Astrocyte (in vitro differentiated cells and primary cell): ENCODE results near the gene SCUBE1. TPM values are rescaled to one million over a fixed set of nuclear protein-coding genes. Genes with fewer than 3 reads are reported as not detected.
A peak's percentile ranks its signal among the peaks of the same experiment; 100 is the strongest.

Experiments used
- DNase-seq: peaks from one replicate; pipeline ENCODE4 v3.0.0-alpha.2; 2010; ENCODE audit warnings: low read depth
- FAIRE-seq: peaks from 2 replicates; lab custom pipeline; 2011; peaks lifted over from hg19 to GRCh38; lab: Jason Lieb, UNC
- H2AFZ ChIP-seq: 2 replicates; pipeline ENCODE4 v1.6.0; 2012; ENCODE audit warnings: low read depth, low read length, inconsistent platforms
- H3K27ac ChIP-seq: 2 replicates; pipeline ENCODE4 v1.5.1; 2011; ENCODE audit warnings: low read depth, low read length, inconsistent platforms
- H3K27me3 ChIP-seq: 2 replicates; pipeline ENCODE4 v1.6.0; 2011; ENCODE audit warnings: low read length, inconsistent platforms; ENCODE audit not compliant: insufficient read depth
- H3K36me3 ChIP-seq: 2 replicates; pipeline ENCODE4 v1.5.1; 2011; ENCODE audit warnings: low read length, inconsistent platforms; ENCODE audit not compliant: insufficient read depth
- H3K4me1 ChIP-seq: 2 replicates; pipeline ENCODE4 v1.5.1; 2011; ENCODE audit warnings: low read length, inconsistent platforms; ENCODE audit not compliant: insufficient read depth
- H3K4me2 ChIP-seq: 2 replicates; pipeline ENCODE4 v1.6.0; 2012; ENCODE audit warnings: low read length, inconsistent platforms
- H3K4me3 ChIP-seq: 2 replicates; pipeline ENCODE4 v1.5.1; 2011; ENCODE audit warnings: low read depth, mild to moderate bottlenecking, low read length, inconsistent platforms; ENCODE audit not compliant: insufficient read depth
- H3K79me2 ChIP-seq: 2 replicates; pipeline ENCODE4 v1.6.0; 2012; ENCODE audit warnings: mild to moderate bottlenecking, low read length, inconsistent platforms; ENCODE audit not compliant: insufficient read depth
- H3K9ac ChIP-seq: 2 replicates; pipeline ENCODE4 v1.6.0; 2012; ENCODE audit warnings: mild to moderate bottlenecking, low read length, inconsistent platforms
- H3K9me3 ChIP-seq: 2 replicates; pipeline ENCODE4 v1.5.1; 2012; ENCODE audit warnings: low read depth, mild to moderate bottlenecking, low read length, inconsistent platforms; ENCODE audit not compliant: insufficient read depth
- H4K20me1 ChIP-seq: 2 replicates; pipeline ENCODE4 v1.6.0; 2012; ENCODE audit warnings: low read length, inconsistent platforms; ENCODE audit not compliant: insufficient read depth
- H3K27ac Mint-ChIP-seq: one replicate; pipeline ENCODE4 v1.8.0; 2021; ENCODE audit warnings: mild to moderate bottlenecking, mixed read lengths; ENCODE audit not compliant: unreplicated experiment
- H3K27me3 Mint-ChIP-seq: one replicate; pipeline ENCODE4 v1.8.0; 2021; ENCODE audit warnings: low read depth, mixed read lengths; ENCODE audit not compliant: unreplicated experiment
- H3K36me3 Mint-ChIP-seq: one replicate; pipeline ENCODE4 v1.8.0; 2021; ENCODE audit warnings: low read depth, mixed read lengths; ENCODE audit not compliant: unreplicated experiment
- H3K4me1 Mint-ChIP-seq: one replicate; pipeline ENCODE4 v1.8.0; 2021; ENCODE audit warnings: low read depth, mixed read lengths; ENCODE audit not compliant: unreplicated experiment
- H3K4me3 Mint-ChIP-seq: one replicate; pipeline ENCODE4 v1.8.0; 2021; ENCODE audit warnings: mild to moderate bottlenecking, moderate library complexity, mixed read lengths; ENCODE audit not compliant: unreplicated experiment
- H3K9me3 Mint-ChIP-seq: one replicate; pipeline ENCODE4 v1.8.0; 2021; ENCODE audit warnings: mild to moderate bottlenecking, mixed read lengths; ENCODE audit not compliant: unreplicated experiment
- EZH2 ChIP-seq: IDR thresholded peaks from 2 replicates; pipeline ENCODE4 v1.6.1; 2012; ENCODE audit warnings: mild to moderate bottlenecking, low read length, inconsistent platforms; ENCODE audit not compliant: insufficient read depth
- total RNA-seq: library from RNA; stranded (reverse); gene quantifications from 2 replicates; pipeline ENCODE4 v1.2.1, GENCODE V29; 2021
- TF ChIP-seq, protein P1 (sequence below): IDR thresholded peaks from 2 replicates; pipeline ENCODE4 v1.5.1; 2011; ENCODE audit warnings: low read depth, mild to moderate bottlenecking, inconsistent platforms, low read length, moderate library complexity; ENCODE audit not compliant: insufficient read depth

SCUBE1 gene
- total RNA-seq, 1 donor from 2014 or later: 0.07 TPM

DNA sequence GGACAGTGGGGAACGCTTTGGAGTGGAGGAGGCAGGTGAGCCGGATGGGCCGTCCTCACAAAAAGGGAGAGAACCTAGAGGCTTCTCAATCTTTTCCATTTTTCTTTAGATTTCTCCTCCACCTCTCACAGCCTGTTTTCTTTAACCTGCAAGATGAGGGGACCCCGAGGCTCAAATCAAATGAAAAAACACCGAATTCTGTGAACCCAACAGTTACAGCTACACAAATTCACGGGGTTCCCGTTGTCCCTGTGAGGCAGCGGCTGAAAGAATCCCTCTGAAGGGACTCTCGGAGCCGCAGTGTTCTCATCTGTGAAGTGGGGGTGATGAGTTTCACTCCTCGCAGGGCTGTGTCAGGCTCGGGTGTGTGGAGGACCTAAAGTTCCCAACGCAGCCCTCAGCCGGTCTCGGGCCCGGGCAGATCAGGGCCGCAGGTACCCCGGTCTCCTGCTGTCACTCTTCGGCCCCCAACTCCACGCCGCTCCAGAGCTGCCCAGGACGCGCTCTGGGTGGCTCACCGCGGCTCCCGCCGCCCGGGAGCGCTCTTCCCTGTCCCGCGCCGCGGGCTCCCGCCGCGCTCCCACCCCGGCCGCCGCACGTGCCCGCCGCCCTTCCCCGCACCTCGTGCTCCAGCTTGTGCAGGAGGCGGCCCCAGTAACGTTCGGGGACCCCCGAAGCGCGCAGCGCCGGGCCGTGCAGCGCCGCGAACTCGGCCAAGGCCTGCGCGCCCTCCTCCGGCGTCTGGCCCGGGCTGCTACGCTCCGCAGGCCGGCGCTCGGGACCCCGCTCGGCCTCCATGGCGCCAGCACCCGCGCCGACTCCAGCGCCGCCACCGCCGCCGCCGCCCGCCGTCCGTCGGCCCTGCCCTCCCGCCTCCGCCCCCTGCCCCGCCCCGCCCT is 156.7 kb downstream of the SCUBE1 start, which contains the start of gene TTLL12:
Gene TTLL12, minus strand, starts transcription at position 863 of the 899 bp plus-strand sequence. Its CDS starts 65 bp downstream, at position 798.
- no peaks in the 10 kb centered on the region for H3K36me3 ChIP-seq
- no peak for DNase-seq
- no peaks in the 10 kb centered on the region for H3K9me3 Mint-ChIP-seq
- H3K27ac Mint-ChIP-seq: peak within 1 kb of the TSS; percentile 95
- peak within 1 kb of the TSS; percentile 80 for H3K4me3 Mint-ChIP-seq
- H3K79me2 ChIP-seq: peaks cover 42% of the 10 kb centered on the region
- H3K9me3 ChIP-seq: peaks cover 3% of the 10 kb centered on the region
- H3K4me3 ChIP-seq: peak within 1 kb of the TSS; percentile 77
- no peaks in the 10 kb centered on the region for H3K27me3 Mint-ChIP-seq
- H2AFZ ChIP-seq: peak within 1 kb of the TSS; percentile 95
- H3K9ac ChIP-seq: peak within 1 kb of the TSS; percentile 83
- TF ChIP-seq EZH2: no peak
- no peak for FAIRE-seq
- peak within 1 kb of the TSS; percentile 93 for H3K27ac ChIP-seq
- peaks cover 7% of the 10 kb centered on the region for H3K27me3 ChIP-seq
- peak within 1 kb of the TSS; percentile 98 for H3K4me2 ChIP-seq
- H3K4me1 ChIP-seq: peaks cover 28% of the 10 kb centered on the region
- H3K4me1 Mint-ChIP-seq: peaks cover 10% of the 10 kb centered on the region
- peaks cover 13% of the 10 kb centered on the region for H4K20me1 ChIP-seq
- H3K36me3 Mint-ChIP-seq: no peaks in the 10 kb centered on the region

DNA sequence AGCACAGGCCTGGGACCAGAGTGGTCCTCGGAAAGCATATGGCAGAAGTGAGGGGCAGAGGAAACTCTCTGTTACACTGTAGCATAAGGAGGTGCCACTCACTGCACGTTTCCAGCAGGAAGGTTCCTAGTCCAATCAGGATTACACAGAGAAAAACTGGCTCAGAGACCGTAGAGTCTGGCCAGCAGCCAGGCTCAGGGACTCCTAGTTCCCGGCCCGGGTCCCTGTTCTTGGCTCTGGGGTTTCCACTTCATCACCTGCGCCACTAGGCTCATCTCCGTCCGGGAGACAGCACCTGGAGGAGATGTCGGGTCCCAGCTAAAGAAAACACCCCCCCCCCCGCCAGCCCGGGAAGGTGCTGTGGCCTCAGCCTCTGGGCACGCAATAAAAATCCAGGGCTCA is 157.3 kb downstream of the SCUBE1 start:
- H3K27me3 Mint-ChIP-seq: no peaks in the 10 kb centered on the region
- Histone ChIP-seq H2AFZ (peak overlapping the region; percentile 68), H3K36me3 (no peaks in the 10 kb centered on the region), H3K27ac (no peak overlapping the region), H3K79me2 (peaks cover 48% of the 10 kb centered on the region), H3K4me1 (peaks cover 28% of the 10 kb centered on the region), H3K27me3 (peaks cover 3% of the 10 kb centered on the region), H4K20me1 (peaks cover 13% of the 10 kb centered on the region), H3K4me2 (peak overlapping the region; percentile 98), H3K9me3 (no peaks in the 10 kb centered on the region), H3K4me3 (peak overlapping the region; percentile 77), H3K9ac (peak overlapping the region; percentile 83)
- peaks cover 10% of the 10 kb centered on the region for H3K4me1 Mint-ChIP-seq
- no peak overlapping the region for H3K27ac Mint-ChIP-seq
- no peaks in the 10 kb centered on the region for H3K9me3 Mint-ChIP-seq
- H3K4me3 Mint-ChIP-seq: peak overlapping the region; percentile 77
- H3K36me3 Mint-ChIP-seq: peaks cover 2% of the 10 kb centered on the region
- FAIRE-seq (no peak), DNase-seq (no peak)
- no peak for TF ChIP-seq EZH2
- TF ChIP-seq, protein P1, sequence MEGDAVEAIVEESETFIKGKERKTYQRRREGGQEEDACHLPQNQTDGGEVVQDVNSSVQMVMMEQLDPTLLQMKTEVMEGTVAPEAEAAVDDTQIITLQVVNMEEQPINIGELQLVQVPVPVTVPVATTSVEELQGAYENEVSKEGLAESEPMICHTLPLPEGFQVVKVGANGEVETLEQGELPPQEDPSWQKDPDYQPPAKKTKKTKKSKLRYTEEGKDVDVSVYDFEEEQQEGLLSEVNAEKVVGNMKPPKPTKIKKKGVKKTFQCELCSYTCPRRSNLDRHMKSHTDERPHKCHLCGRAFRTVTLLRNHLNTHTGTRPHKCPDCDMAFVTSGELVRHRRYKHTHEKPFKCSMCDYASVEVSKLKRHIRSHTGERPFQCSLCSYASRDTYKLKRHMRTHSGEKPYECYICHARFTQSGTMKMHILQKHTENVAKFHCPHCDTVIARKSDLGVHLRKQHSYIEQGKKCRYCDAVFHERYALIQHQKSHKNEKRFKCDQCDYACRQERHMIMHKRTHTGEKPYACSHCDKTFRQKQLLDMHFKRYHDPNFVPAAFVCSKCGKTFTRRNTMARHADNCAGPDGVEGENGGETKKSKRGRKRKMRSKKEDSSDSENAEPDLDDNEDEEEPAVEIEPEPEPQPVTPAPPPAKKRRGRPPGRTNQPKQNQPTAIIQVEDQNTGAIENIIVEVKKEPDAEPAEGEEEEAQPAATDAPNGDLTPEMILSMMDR: no peak

DNA sequence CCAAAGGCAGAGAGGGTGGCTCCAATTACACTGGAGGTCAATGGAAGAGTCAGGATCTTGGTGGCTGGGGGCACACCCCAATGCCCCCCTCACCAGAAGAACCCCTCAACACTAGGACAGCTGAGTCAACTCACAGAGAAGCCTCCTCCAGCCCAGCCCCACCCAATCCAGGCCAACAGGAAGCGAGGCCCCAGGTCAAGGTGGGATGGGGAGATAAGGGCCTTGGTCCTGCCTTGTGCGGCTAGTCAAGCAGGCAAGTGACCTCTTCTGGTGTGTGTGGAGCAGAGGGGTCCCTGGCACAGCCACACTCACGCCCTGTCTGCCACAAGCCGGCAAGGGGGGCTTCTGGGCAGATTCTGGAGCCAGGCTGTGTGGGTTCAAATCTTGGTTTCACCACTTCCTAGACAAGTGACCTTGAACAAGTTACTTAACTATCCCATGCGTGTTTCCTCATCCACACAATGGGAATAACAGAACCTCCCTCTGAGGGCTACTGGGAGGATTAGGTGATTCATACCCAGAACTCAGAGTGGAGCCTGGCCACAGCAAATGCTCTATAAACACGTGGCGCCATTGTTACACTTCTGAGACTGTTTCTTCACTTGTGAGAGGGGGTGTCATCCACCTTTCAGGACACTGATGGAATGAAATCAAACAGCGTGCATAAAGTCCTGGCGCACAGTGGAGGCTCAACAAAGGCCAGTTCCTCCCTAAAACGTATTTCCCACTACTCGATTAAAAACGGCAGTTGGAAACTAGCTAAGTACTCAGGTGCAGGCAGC is 159.5 kb downstream of the SCUBE1 start:
- no peak overlapping the region for H3K4me3 ChIP-seq
- H3K4me2 ChIP-seq: peak overlapping the region; percentile 14
- no peak for FAIRE-seq
- peaks cover 18% of the 10 kb centered on the region for H4K20me1 ChIP-seq
- Mint-ChIP-seq H3K4me1 (peaks cover 5% of the 10 kb centered on the region), H3K27me3 (no peaks in the 10 kb centered on the region), H3K27ac (no peak overlapping the region), H3K9me3 (no peaks in the 10 kb centered on the region), H3K4me3 (peak overlapping the region; percentile 11), H3K36me3 (peaks cover 14% of the 10 kb centered on the region)
- H3K9ac ChIP-seq: no peak overlapping the region
- H3K27ac ChIP-seq: no peak overlapping the region
- H3K36me3 ChIP-seq: no peaks in the 10 kb centered on the region
- H2AFZ ChIP-seq: no peak overlapping the region
- H3K4me1 ChIP-seq: peaks cover 28% of the 10 kb centered on the region
- no peaks in the 10 kb centered on the region for H3K9me3 ChIP-seq
- H3K79me2 ChIP-seq: peaks cover 48% of the 10 kb centered on the region
- TF ChIP-seq, protein P1: no peak
- TF ChIP-seq EZH2: no peak
- DNase-seq: peak; percentile 32
- no peaks in the 10 kb centered on the region for H3K27me3 ChIP-seq
